Kidney epithelial cell (primary cell): ENCODE measurements around the gene FBXO34. TPM values are rescaled to one million over a fixed set of nuclear protein-coding genes. Genes with fewer than 3 reads are reported as not detected.

Experiments
- DNase-seq: peaks from one replicate; pipeline ENCODE4 v3.0.0-alpha.2; 2010; ENCODE audit warnings: low read depth
- H3K27me3 ChIP-seq: 2 replicates; pipeline ENCODE4 v1.6.0; 2011; ENCODE audit warnings: low read length; ENCODE audit not compliant: control insufficient read depth, insufficient read depth
- H3K36me3 ChIP-seq: 2 replicates; pipeline ENCODE4 v1.5.1; 2011; ENCODE audit warnings: low read length; ENCODE audit not compliant: control insufficient read depth, insufficient read depth
- H3K4me3 ChIP-seq: 2 replicates; pipeline ENCODE4 v1.5.1; 2011; ENCODE audit warnings: low read depth, mild to moderate bottlenecking, control low read depth, low read length
- CTCF ChIP-seq: IDR thresholded peaks from 2 replicates; pipeline ENCODE4 v1.5.1; 2011; ENCODE audit warnings: mild to moderate bottlenecking, moderate library complexity, low read length, control low read depth, inconsistent platforms; ENCODE audit not compliant: insufficient read depth, poor library complexity, severe bottlenecking
- total RNA-seq: library from RNA; depleted of rRNA; stranded (reverse); fragments of >200 nt; gene quantifications from 2 replicates; pipeline ENCODE4 v1.2.3, GENCODE V29; 2015

The FBXO34 gene
- total RNA-seq, 1 donor from 2014 or later: 18.4 TPM

- no peak for DNase-seq
- TF ChIP-seq CTCF: no peak
- H3K4me3 ChIP-seq: no peak overlapping the region
These were observed 26.6 kb downstream of the FBXO34 start for GRCh38 chr14:55297611-55298499.

GRCh38 chr14:55298500-55298822 is 27.2 kb downstream of the FBXO34 start:
- H3K36me3 ChIP-seq: no peaks in the 10 kb centered on the region
- no peak overlapping the region for H3K4me3 ChIP-seq

More at GRCh38 chr14:55297611-55298499, 26.6 kb downstream of the FBXO34 start:
- Histone ChIP-seq H3K27me3 (no peaks in the 10 kb centered on the region), H3K36me3 (no peaks in the 10 kb centered on the region)

GRCh38 chr14:55301437-55302121 is 30.4 kb downstream of the FBXO34 start:
- H3K4me3 ChIP-seq: no peak overlapping the region
- H3K36me3 ChIP-seq: no peaks in the 10 kb centered on the region
- no peak for TF ChIP-seq CTCF
- no peaks in the 10 kb centered on the region for H3K27me3 ChIP-seq
- DNase-seq: peak; percentile 25

More at GRCh38 chr14:55298500-55298822, 27.2 kb downstream of the FBXO34 start:
- no peaks in the 10 kb centered on the region for H3K27me3 ChIP-seq
- no peak for DNase-seq
- TF ChIP-seq CTCF: no peak

- Histone ChIP-seq H3K27me3 (no peaks in the 10 kb centered on the region), H3K4me3 (no peak overlapping the region), H3K36me3 (no peaks in the 10 kb centered on the region)
- TF ChIP-seq CTCF: no peak
- no peak for DNase-seq
These were observed 31.3 kb downstream of the FBXO34 start for GRCh38 chr14:55302367-55303124.

- no peak for DNase-seq
- TF ChIP-seq CTCF: no peak
- Histone ChIP-seq H3K4me3 (no peak overlapping the region), H3K27me3 (no peaks in the 10 kb centered on the region), H3K36me3 (no peaks in the 10 kb centered on the region)
These were observed 31.9 kb downstream of the FBXO34 start for GRCh38 chr14:55303125-55303499.
